K562 (cell line): ENCODE measurements around the gene PRR7. TPM values are rescaled to one million over a fixed set of nuclear protein-coding genes. Genes with fewer than 3 reads are reported as not detected.

Experiments used
- ATF3 ChIP-seq, 2 experiments: fragments of 450-650 bp in 1 of 2; sonication (generic) in 1 of 2; formaldehyde crosslinking in 1 of 2; IDR thresholded peaks in 1 of 2; conservative IDR thresholded peaks in 1 of 2; 2 replicates each; pipeline versions ENCODE4 v1.6.1 to v1.8.1; 2016 to 2023; ENCODE audit warnings: mild to moderate bottlenecking in 2 of 2, moderate library complexity in 2 of 2, inconsistent platforms in 1 of 2, missing genetic modification reagents in 1 of 2
- CEBPZ ChIP-seq: fragments of 150-350 bp; IDR thresholded peaks from 2 replicates; pipeline ENCODE4 v1.6.1; 2014; ENCODE audit warnings: low read depth, mild to moderate bottlenecking, low read length, borderline replicate concordance
- DACH1 ChIP-seq: fragments of 450-650 bp; IDR thresholded peaks from 2 replicates; pipeline ENCODE4 v1.6.1; 2018; ENCODE audit not compliant: partially characterized antibody
- HNRNPUL1 ChIP-seq: fragments of 200-400 bp; formaldehyde crosslinking; IDR thresholded peaks from 2 replicates; pipeline ENCODE4 v1.6.1; 2017; ENCODE audit warnings: low read length
- HOXB6 ChIP-seq: fragments of 250-450 bp; sonication (Bioruptor Pico); IDR thresholded peaks from 2 replicates; pipeline ENCODE4 v1.5.1; 2022; ENCODE audit warnings: mild to moderate bottlenecking, borderline replicate concordance
- NR1H2 ChIP-seq: sonication (generic); formaldehyde crosslinking; IDR thresholded peaks from 2 replicates; pipeline ENCODE4 v1.4.0; 2020; ENCODE audit warnings: mild to moderate bottlenecking, missing genetic modification reagents
- PKNOX1 ChIP-seq: fragments of 450-650 bp; IDR thresholded peaks from 2 replicates; pipeline ENCODE4 v1.6.1; 2016
- RNF2 ChIP-seq: sonication (generic); IDR thresholded peaks from 2 replicates; pipeline ENCODE4 v1.6.1; 2016
- SAFB ChIP-seq: fragments of 200-400 bp; formaldehyde crosslinking; IDR thresholded peaks from 2 replicates; pipeline ENCODE4 v1.6.1; 2017; ENCODE audit warnings: low read depth, low read length, borderline replicate concordance
- USF1 ChIP-seq: sonication (generic); formaldehyde crosslinking; IDR thresholded peaks from 2 replicates; pipeline ENCODE4 v1.9.0; 2022; ENCODE audit warnings: mild to moderate bottlenecking, missing genetic modification reagents
- ZBTB49 ChIP-seq: sonication (generic); formaldehyde crosslinking; IDR thresholded peaks from 2 replicates; pipeline ENCODE4 v1.8.0; 2022; ENCODE audit warnings: missing genetic modification reagents, mild to moderate bottlenecking, borderline replicate concordance
- ZNF518B ChIP-seq: fragments of 250-450 bp; sonication (Bioruptor Pico); IDR thresholded peaks from 2 replicates; pipeline ENCODE4 v1.5.0; 2021; ENCODE audit warnings: mild to moderate bottlenecking, moderate library complexity
- ZNF766 ChIP-seq: fragments of 200-800 bp; sonication (Bioruptor generic); conservative IDR thresholded peaks from 2 replicates; pipeline ENCODE4 v1.6.1; 2016; ENCODE audit warnings: missing genetic modification characterization, missing compliant biosample characterization
- ZNF77 ChIP-seq: fragments of 250-450 bp; sonication (Bioruptor Pico); IDR thresholded peaks from 2 replicates; pipeline ENCODE4 v1.5.0; 2020
- ZNF780A ChIP-seq: fragments of 250-450 bp; sonication (Bioruptor Pico); IDR thresholded peaks from 2 replicates; pipeline ENCODE4 v1.5.0; 2021; ENCODE audit warnings: mild to moderate bottlenecking
- polyA plus RNA-seq, 8 experiments: library from polyadenylated mRNA; depleted of rRNA in 4 of 8; stranded (reverse) in 5 of 8; unstranded in 3 of 8; fragments of >200 nt; fragmentation: Nextera tagmentation in 2 of 8; fragmentation: Illumina TruSeq in 1 of 8; extraction: Ambion mirVana in 2 of 8; extraction: Trizol in 1 of 8; gene quantifications; 2 replicates each; pipeline versions ENCODE4 v1.2.1 to v1.2.3, GENCODE V29; 2011 to 2014; ENCODE audit warnings: inconsistent platforms in 1 of 8, missing spikeins in 1 of 8
- total RNA-seq, 7 experiments: library from RNA; depleted of rRNA in 6 of 7; stranded (reverse); fragments of >200 nt in 6 of 7; fragmentation: Illumina TruSeq in 2 of 7; extraction: Trizol in 2 of 7; gene quantifications; 2 replicates each; pipeline versions ENCODE4 v1.2.1 to v1.2.3, GENCODE V29; 2011 to 2021; ENCODE audit warnings: low replicate concordance in 1 of 7

PRR7 gene
- total and polyA plus RNA-seq, 9 of the 15 experiments (the other 6 are each of a cell fraction or from before 2014, with no cell fraction given), result 0.80 to 11.3 (median 10.4) TPM; not detected in 4

- TF ChIP-seq ZBTB49 (CRISPR knock-in tag) (no peak), NR1H2 (CRISPR knock-in tag) (no peak), ZNF780A (no peak), DACH1 (no peak), USF1 (peak; percentile 62), SAFB (no peak), ZNF518B (CRISPR knock-in tag) (no peak), CEBPZ (no peak), HOXB6 (no peak), HNRNPUL1 (no peak), PKNOX1 (no peak), ATF3 (IDR thresholded peaks at IDR 0.05) (no peak), ATF3 (CRISPR knock-in tag; conservative IDR thresholded peaks at IDR 0.05) (no peak), RNF2 (0 out of 2 replicates have a peak, but pooled peaks have one; percentile 8), ZNF766 (CRISPR knock-in tag) (no peak), ZNF77 (CRISPR knock-in tag) (no peak)
Observed at GRCh38 chr5:177427211-177427822, 19.3 kb upstream of the PRR7 start (continued).
